Embryonic facial prominence (tissue), 1 donor: ENCODE data around the gene PCSK2.

Experiments
- DNase-seq: peaks from one replicate; pipeline ENCODE4 v3.0.0-alpha.2; 2016; ENCODE audit errors: extremely low spot score

The PCSK2 gene

GRCh38 chr20:17504898-17505635 lies 278.2 kb downstream of the PCSK2 start:
- peak; percentile 59 for DNase-seq

GRCh38 chr20:17505636-17506517 lies 279.0 kb downstream of the PCSK2 start:
- DNase-seq = no peak

GRCh38 chr20:17507032-17507431 lies 280.2 kb downstream of the PCSK2 start:
- DNase-seq = no peak

DNA sequence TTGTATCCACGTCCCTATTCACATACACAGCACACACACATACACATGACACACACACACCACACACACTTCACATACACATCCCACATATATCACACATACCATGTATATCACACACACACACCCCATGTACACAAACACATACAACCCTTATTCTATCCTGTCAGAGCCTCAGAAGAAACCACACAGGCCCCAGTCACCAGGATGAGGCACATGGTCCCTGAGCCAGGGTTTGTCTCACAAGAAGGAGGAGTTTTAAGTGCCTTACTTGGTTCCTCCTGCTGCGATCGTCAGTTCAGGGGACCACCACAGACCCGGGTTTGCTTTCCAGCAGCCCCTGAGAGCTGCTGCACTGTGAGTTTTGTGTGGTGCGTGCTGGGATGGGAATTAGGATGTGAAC lies 280.7 kb downstream of the PCSK2 start:
- DNase-seq = no peak

- DNase-seq = no peak
These were observed 281.9 kb downstream of the PCSK2 start for GRCh38 chr20:17508756-17509155.

GRCh38 chr20:17510548-17510947 lies 283.7 kb downstream of the PCSK2 start:
- DNase-seq = no peak

- DNase-seq = no peak
These were observed 284.6 kb downstream of the PCSK2 start for GRCh38 chr20:17511401-17511800.

DNA sequence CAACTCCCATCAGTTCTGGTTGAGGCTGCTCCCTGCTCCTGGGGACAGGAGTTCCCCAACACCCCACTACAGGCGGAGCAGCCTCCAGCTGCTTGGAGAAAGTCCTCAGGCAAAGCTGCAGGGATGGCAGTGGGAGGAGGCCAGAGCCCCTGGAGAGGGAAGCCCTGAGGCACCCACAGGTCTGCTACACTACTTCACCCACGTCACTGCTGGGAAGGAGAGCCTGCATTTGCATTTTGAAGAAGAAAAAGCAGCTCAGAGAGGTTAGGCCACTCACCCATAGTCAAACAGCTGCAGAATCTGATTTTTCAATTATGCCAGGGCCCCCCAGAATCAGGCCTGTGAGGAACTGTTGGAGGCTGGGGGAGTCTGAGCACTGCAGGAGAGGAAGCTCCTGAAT lies 287.1 kb downstream of the PCSK2 start:
- no peak for DNase-seq

DNA sequence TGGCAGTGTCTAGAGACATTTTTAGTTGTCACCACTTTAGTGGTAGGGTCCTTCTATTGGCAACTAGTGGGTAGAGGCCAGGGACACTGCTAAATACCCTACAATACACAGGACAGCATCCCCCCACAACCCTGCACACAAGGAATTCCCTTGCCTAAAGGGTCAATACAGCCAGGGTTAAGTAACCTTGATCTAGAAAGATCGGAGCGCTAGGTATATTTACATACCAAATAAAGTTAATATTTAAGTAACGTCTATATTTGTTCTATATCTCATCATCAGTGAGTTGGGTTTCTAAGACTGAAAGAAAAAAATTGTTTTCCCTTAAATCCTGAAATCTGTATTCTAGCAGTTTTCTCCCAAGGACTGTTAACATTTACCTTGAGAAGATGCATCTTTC lies 288.2 kb downstream of the PCSK2 start:
- DNase-seq = no peak

GRCh38 chr20:17518339-17519052 lies 291.7 kb downstream of the PCSK2 start:
- DNase-seq = no peak

GRCh38 chr20:17519606-17520285 lies 292.9 kb downstream of the PCSK2 start:
- DNase-seq = no peak

DNA sequence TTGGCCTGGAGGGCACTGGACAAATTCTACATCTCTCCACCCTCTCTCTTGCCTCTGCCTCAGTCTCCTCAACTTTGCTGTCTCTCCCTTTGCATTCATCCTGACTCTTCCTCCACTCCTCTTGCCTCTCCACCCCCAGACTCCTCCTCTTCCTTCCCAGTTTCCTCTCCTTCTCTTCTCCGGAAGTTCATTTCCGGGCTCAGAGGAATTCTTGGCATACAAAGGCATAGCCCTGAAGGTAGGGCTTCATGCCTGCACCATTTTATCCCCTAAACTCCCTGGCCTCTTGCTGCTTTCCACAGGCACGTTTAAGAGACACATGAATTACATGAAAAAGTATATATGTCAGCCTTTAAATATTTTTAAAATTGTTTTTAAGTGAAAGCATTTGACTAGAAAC lies 293.7 kb downstream of the PCSK2 start:
- DNase-seq = no peak

GRCh38 chr20:17522528-17522927 lies 295.7 kb downstream of the PCSK2 start:
- DNase-seq = no peak

DNA sequence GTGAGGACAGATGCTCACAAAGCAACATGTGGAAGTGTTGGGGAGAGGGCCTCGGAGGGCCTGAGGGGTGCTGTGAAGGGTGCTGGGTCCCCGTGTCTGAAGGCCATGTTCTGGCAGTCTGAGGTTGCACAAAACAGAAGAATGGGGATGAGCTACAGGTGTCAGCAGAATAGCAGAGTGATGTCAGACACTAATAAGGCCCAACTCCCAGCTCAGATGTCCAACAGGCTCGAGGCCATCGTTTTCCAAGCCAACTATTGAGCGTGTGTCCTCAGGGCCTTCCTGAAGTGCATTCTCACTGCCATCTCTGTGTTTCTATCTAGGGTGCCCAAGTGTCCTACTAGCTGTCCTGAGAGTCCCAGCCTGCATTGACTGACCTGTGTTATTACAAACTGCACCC lies 296.5 kb downstream of the PCSK2 start:
- DNase-seq = no peak

- DNase-seq = no peak
These were observed 297.7 kb downstream of the PCSK2 start for GRCh38 chr20:17524560-17524959.

GRCh38 chr20:17525132-17525531 lies 298.3 kb downstream of the PCSK2 start:
- no peak for DNase-seq

- DNase-seq = no peak
These were observed 298.8 kb downstream of the PCSK2 start for GRCh38 chr20:17525650-17526049.

DNA sequence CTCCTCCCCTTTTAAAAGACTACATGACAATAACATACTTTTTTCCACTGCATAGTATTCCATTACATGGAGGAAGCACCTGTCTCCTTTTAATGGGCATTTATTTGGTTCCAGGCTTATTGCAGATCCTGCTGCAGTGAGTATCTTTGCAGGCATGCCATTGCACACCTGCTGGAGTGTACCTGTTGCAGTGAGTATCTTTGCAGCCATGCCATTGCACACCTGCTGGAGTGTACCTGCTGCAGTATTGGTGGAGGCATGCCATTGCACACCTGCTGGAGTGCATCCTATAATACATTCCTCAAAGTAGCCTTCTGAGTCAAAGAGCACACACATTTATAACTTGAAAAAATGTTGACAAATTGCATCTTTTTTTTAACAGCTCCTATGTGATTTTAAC lies 302.7 kb downstream of the PCSK2 start:
- no peak for DNase-seq

DNA sequence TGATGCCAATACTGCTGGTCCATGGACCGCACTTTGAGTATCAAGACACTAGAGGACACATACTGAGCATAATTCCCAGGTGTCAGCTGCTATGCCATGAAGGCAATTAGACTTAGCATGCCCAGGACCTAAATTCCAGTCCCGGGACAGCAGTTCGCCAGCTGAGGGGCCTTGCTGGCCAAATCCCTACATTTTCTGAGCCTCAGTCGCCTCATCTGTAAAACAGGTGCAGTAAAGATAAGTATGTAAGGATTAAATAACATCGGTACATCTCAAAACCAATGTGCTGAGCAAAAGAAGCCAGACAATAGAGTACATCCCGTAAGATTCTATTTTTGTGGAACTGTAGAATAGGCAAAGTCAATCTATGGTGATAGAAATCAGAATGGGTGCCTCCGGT lies 303.3 kb downstream of the PCSK2 start:
- DNase-seq = no peak

GRCh38 chr20:17530716-17531664 lies 304.1 kb downstream of the PCSK2 start, which contains the start of gene BFSP1:
TSS of gene BFSP1 (minus strand) at chr20:17531379. CDS start at chr20:17531329, 50 bp downstream.
- peak; percentile 45 for DNase-seq

DNA sequence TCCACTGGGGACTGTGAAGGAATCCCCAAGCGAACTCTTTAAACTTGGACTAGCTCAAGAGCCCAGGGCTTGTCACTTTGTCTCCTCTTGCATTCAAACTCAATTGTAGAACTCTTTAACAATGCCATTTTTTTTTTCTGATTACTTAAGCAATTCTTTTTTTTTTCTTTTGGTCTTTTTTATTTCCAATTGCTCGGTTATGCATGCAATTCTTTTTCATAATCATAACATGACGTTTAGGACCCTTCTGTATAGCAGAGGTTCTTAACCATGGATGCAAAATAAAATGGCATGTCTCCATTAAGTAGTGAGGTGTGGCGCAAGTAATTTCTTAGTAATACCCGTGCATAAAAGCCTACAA lies 304.8 kb downstream of the PCSK2 start:
- no peak for DNase-seq
